ENCODE measurements around the gene SKA3.
"Not testable (repeated sequence)": the region's sequence is repeated elsewhere in the genome, so short reads cannot be mapped to it uniquely, and the experiment has no call there.

SKA3 gene

DNA sequence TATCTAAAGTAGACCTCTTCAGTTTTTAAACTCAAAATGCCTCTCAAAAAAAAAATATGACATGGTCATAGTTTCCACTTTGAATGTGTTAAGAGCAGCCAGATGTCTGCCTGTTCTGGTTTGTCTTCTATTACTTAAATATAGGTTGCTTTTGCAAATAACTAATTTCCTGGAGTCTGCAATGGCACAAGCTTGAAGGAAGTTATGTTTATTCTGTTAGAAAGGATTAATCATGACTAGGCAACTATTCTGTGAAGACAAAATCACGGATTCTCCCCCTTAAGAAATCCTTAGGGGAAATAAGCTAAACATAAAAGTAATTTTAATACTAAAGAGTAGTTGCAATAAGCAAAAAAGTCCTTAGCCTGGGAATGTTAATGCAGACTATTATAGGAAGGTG is 26.3 kb downstream of the SKA3 start:
- Histone ChIP-seq H3K27me3 (ENCODE audit: control insufficient read depth, insufficient read depth, low read length) (no peaks in the 10 kb centered on the region), H3K27ac (ENCODE audit: low read depth, low read length) (no peak overlapping the region), H3K4me1 (ENCODE audit: control insufficient read depth, insufficient read depth, low read length) (no peaks in the 10 kb centered on the region), H3K9ac (ENCODE audit: low read length) (no peak overlapping the region), H3K36me3 (ENCODE audit: control insufficient read depth, insufficient read depth, low read length) (peaks cover 5% of the 10 kb centered on the region), H3K4me3 (ENCODE audit: low read length) (no peak overlapping the region)

DNA sequence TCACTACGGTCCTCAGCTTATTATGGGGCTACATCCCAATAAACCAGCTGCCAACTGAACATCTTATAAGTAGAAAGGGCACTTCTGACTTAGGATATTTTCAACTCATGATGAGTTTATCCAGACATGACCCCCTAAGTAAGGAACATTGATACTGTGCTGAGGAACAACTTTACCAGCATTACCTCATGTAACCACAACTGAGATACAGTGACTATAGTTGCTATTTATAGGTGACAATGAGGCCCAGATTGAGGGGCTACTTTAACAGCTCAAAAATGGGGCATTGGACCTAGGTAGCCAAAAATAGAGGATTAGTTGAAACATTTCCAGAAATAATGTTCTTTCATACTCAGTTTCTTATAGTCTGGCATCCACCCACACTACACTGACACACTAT is 26.8 kb downstream of the SKA3 start:
- Histone ChIP-seq H3K36me3 (ENCODE audit: control insufficient read depth, insufficient read depth, low read length) (peaks cover 5% of the 10 kb centered on the region), H3K4me3 (ENCODE audit: low read length) (no peak overlapping the region), H3K27me3 (ENCODE audit: control insufficient read depth, insufficient read depth, low read length) (no peaks in the 10 kb centered on the region), H3K4me1 (ENCODE audit: control insufficient read depth, insufficient read depth, low read length) (no peaks in the 10 kb centered on the region), H3K9ac (ENCODE audit: low read length) (no peak overlapping the region), H3K27ac (ENCODE audit: low read depth, low read length) (no peak overlapping the region)

DNA sequence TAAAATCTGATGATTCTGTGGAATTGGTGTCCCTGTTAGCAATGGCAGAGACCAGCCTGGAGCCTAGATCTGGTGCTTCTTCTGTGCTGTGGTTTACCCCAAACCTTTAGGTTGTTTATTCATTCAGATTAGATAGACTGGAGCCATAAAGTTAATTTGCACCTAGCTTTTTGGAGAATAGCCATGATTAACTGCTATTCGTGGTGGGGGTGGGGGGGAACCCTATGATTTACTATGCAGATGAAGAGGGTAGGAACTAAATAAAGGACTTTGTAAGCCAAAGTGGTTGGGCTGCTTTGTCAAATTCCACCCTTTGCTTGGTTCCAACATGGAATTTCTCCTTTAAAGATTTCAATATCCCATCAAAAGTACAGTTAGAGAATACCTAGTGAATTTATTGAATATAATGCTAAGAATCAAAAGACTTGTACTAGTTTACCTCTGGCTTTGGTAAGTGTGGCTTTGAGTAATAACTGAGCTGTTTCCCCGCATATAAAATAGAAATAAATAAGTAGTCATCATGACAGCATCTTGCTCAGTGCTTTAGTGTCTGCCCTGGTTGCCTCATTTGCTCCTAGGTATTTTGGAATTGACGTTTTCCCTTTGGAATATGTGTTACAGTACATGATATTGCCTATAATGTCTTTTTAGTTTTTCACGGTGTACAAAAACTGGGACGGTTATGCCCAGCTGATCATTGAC is 27.6 kb downstream of the SKA3 start:
- Histone ChIP-seq H3K9ac (ENCODE audit: low read length) (no peak overlapping the region), H3K4me1 (ENCODE audit: control insufficient read depth, insufficient read depth, low read length) (no peaks in the 10 kb centered on the region), H3K27me3 (ENCODE audit: control insufficient read depth, insufficient read depth, low read length) (no peaks in the 10 kb centered on the region), H3K36me3 (ENCODE audit: control insufficient read depth, insufficient read depth, low read length) (peaks cover 5% of the 10 kb centered on the region), H3K27ac (ENCODE audit: low read depth, low read length) (no peak overlapping the region), H3K4me3 (ENCODE audit: low read length) (no peak overlapping the region)

DNA sequence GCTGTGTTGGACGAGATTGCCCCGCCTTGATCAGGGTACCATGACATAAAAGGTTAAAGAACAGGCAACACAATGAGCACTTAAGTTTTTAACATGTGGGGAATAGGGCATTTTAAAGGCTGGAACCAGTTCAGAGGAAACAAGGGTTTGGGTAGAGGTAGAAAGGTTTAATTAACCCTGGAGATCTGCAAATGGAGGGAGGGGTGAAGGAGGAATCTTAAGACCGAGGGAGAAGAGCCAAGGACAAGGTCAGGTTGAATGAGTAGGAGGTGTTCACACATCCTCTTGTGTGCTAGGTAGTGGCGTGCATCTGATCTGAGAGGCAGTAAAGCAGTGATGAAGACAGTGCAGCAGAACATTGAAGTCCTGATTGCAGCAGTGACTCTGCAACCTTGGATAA is 28.5 kb downstream of the SKA3 start:
- H3K4me3 ChIP-seq (ENCODE audit: low read length), result no peak overlapping the region
- no peak overlapping the region for H3K9ac ChIP-seq (ENCODE audit: low read length)
- H3K27ac ChIP-seq (ENCODE audit: low read depth, low read length), result no peak overlapping the region
- H3K27me3 ChIP-seq (ENCODE audit: control insufficient read depth, insufficient read depth, low read length), result no peaks in the 10 kb centered on the region
- peaks cover 2% of the 10 kb centered on the region for H3K4me1 ChIP-seq (ENCODE audit: control insufficient read depth, insufficient read depth, low read length)
- H3K36me3 ChIP-seq (ENCODE audit: control insufficient read depth, insufficient read depth, low read length), result peaks cover 5% of the 10 kb centered on the region

DNA sequence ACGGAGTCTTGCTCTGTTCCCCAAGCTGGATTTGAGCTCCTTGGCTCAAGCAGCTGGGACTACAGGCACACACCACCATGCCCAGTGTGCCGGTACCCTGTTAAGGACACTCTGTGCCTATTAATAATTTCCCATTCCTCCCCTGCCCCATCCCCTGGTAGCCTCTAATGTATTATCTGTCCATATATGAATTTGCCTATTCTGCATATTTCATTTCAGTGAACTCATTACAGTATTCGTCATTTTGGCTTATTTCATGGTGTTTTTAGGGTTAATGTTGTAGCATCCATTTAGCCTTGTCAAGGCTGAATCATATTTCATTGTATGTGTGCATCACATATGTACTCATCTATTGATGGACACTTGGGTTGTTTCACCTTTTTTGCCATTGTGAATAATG is 33.6 kb downstream of the SKA3 start:
- no peak overlapping the region for H3K9ac ChIP-seq (ENCODE audit: low read length)
- no peak overlapping the region for H3K27ac ChIP-seq (ENCODE audit: low read depth, low read length)

DNA sequence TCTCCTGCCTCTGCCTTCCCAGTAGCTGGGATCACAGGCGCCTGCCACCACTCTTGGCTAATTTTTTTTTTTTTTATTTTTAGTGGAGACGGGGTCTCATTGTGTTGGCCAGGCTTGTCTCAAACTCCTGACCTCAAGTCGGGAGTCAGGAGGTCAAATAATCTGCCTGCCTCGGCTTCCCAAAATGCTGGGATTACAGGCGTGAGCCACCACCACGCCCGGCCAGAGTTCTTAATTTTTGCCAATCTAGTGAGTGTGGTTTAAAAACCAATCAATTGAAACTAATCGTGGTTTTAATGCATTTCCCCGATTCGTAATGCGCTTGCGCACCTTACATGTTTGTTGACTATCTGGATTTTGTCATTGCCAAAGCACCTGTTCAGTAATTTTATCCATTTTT is 37.0 kb downstream of the SKA3 start:
- peak overlapping the region; percentile 90 for H3K4me3 ChIP-seq (ENCODE audit: low read length)
- H3K4me1 ChIP-seq (ENCODE audit: control insufficient read depth, insufficient read depth, low read length), result peaks cover 14% of the 10 kb centered on the region
- H3K36me3 ChIP-seq (ENCODE audit: control insufficient read depth, insufficient read depth, low read length), result no peaks in the 10 kb centered on the region
- H3K27me3 ChIP-seq (ENCODE audit: control insufficient read depth, insufficient read depth, low read length), result no peaks in the 10 kb centered on the region
- peak overlapping the region; percentile 96 for H3K27ac ChIP-seq (ENCODE audit: low read depth, low read length)
- no peak overlapping the region for H3K9ac ChIP-seq (ENCODE audit: low read length)

More for the DNA sequence above, 33.6 kb downstream of the SKA3 start:
- Histone ChIP-seq H3K4me1 (ENCODE audit: control insufficient read depth, insufficient read depth, low read length) (peaks cover 14% of the 10 kb centered on the region), H3K4me3 (ENCODE audit: low read length) (no peak overlapping the region), H3K36me3 (ENCODE audit: control insufficient read depth, insufficient read depth, low read length) (peaks cover 5% of the 10 kb centered on the region), H3K27me3 (ENCODE audit: control insufficient read depth, insufficient read depth, low read length) (no peaks in the 10 kb centered on the region)

DNA sequence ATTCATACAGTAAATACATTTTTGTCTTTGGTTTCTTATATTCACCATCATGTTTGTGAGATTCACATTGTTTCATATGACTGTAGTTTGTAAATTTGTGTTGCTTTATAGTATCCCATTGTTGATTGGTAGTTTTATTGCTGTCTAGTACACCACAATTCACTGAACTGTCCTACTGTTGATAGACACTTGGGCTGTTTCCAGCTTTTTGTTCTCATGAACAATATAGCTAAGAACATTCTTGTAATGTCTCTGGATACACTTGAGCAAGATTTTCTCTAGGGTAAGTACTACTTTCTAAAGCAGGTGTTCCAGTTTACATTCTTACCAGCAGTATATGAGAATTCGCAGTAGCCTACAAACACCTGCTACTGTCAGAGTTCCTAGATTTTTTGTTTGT is 37.8 kb downstream of the SKA3 start:
- no peak overlapping the region for H3K4me3 ChIP-seq (ENCODE audit: low read length)
- H3K4me1 ChIP-seq (ENCODE audit: control insufficient read depth, insufficient read depth, low read length), result peaks cover 14% of the 10 kb centered on the region
- H3K36me3 ChIP-seq (ENCODE audit: control insufficient read depth, insufficient read depth, low read length), result no peaks in the 10 kb centered on the region
- H3K27me3 ChIP-seq (ENCODE audit: control insufficient read depth, insufficient read depth, low read length), result no peaks in the 10 kb centered on the region
- H3K27ac ChIP-seq (ENCODE audit: low read depth, low read length), result no peak overlapping the region
- H3K9ac ChIP-seq (ENCODE audit: low read length), result no peak overlapping the region

DNA sequence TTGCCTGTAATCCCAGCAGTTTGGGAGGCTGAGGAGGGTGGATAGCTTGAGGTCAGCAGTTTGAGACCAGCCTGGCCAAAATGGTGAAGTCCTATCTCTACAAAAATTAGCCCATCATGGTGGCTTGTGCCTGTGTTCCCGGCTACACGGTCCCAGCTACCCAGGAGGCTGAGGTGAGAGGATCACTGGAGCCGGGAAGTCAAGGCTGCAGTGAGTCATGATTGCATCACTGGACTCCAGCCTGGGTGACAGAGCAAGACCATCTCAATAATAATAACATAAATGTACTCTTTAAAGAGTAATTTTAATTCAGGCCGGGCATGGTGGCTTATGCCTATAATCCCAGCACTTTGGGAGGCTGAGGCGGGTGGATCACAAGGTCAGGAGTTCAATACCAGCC is 38.7 kb downstream of the SKA3 start:
- H3K4me3 ChIP-seq (ENCODE audit: low read length), result no peak overlapping the region
- no peaks in the 10 kb centered on the region for H3K36me3 ChIP-seq (ENCODE audit: control insufficient read depth, insufficient read depth, low read length)
- no peaks in the 10 kb centered on the region for H3K27me3 ChIP-seq (ENCODE audit: control insufficient read depth, insufficient read depth, low read length)
- no peak overlapping the region for H3K27ac ChIP-seq (ENCODE audit: low read depth, low read length)
- peaks cover 11% of the 10 kb centered on the region for H3K4me1 ChIP-seq (ENCODE audit: control insufficient read depth, insufficient read depth, low read length)
- H3K9ac ChIP-seq (ENCODE audit: low read length), result no peak overlapping the region

DNA sequence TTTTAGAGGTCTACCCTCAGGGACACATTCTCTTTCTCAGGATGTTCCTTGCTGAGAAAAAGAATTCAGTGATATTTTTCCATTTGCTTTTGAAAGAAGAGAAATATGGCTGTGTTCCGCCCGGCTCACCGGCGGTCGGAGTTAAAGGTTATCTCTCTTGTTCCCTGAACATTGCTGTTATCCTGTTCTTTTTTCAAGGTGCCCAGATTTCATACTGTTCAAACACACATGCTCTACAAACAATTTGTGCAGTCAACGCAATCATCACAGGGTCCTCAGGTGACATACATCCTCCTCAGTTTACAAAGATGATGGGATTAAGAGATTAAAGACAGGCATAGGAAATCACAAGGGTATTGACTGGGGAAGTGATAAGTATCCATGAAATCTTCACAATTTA is 40.5 kb downstream of the SKA3 start:
- H3K4me1 ChIP-seq (ENCODE audit: control insufficient read depth, insufficient read depth, low read length); H3K9ac ChIP-seq (ENCODE audit: low read length); H3K36me3 ChIP-seq (ENCODE audit: control insufficient read depth, insufficient read depth, low read length); H3K4me3 ChIP-seq (ENCODE audit: low read length); H3K27ac ChIP-seq (ENCODE audit: low read depth, low read length); H3K27me3 ChIP-seq (ENCODE audit: control insufficient read depth, insufficient read depth, low read length): not testable (repeated sequence)

DNA sequence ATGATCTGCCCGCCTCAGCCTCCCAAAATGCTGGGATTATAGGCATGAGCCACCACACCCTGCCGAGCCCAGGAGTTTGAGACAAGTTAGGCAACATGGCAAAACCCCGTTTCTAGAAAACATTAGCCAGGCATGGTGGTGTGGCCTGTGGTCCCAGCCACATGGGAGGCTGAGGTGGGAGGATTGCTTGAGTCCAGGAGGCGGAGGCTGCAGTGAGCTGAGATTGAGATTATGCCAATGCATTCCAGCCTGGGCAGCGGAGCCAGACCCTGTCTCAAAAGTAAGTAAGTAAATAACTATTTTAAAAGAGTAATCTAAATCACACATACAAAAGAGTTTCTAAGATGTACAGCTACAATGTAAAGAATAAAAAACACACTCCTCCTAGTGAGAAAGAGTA is 41.9 kb downstream of the SKA3 start:
- H3K9ac ChIP-seq (ENCODE audit: low read length), result no peak overlapping the region
- no peaks in the 10 kb centered on the region for H3K4me1 ChIP-seq (ENCODE audit: control insufficient read depth, insufficient read depth, low read length)
- no peaks in the 10 kb centered on the region for H3K27me3 ChIP-seq (ENCODE audit: control insufficient read depth, insufficient read depth, low read length)
- no peak overlapping the region for H3K4me3 ChIP-seq (ENCODE audit: low read length)
- no peaks in the 10 kb centered on the region for H3K36me3 ChIP-seq (ENCODE audit: control insufficient read depth, insufficient read depth, low read length)
- no peak overlapping the region for H3K27ac ChIP-seq (ENCODE audit: low read depth, low read length)

DNA sequence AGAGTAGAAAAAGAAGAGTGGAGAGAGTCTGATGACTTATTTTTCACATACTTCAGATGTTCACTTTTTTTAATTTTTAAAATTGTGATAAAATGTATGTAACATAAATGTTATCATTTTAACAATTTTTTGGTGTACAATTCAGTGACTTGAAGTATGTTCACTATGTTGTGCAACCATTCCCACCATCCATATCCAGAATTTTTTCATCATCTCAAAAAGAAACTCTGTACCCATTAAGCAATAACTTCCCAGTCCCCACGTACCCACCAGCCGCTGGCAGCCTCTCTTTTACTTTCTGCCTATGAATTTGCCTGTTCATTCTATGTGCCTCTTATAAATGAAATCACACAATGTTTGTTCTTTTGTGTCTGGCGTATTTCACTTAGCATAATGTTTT is 43.3 kb downstream of the SKA3 start:
- Histone ChIP-seq H3K9ac (ENCODE audit: low read length) (no peak overlapping the region), H3K4me1 (ENCODE audit: control insufficient read depth, insufficient read depth, low read length) (no peaks in the 10 kb centered on the region), H3K36me3 (ENCODE audit: control insufficient read depth, insufficient read depth, low read length) (no peaks in the 10 kb centered on the region), H3K4me3 (ENCODE audit: low read length) (no peak overlapping the region), H3K27ac (ENCODE audit: low read depth, low read length) (no peak overlapping the region), H3K27me3 (ENCODE audit: control insufficient read depth, insufficient read depth, low read length) (no peaks in the 10 kb centered on the region)

DNA sequence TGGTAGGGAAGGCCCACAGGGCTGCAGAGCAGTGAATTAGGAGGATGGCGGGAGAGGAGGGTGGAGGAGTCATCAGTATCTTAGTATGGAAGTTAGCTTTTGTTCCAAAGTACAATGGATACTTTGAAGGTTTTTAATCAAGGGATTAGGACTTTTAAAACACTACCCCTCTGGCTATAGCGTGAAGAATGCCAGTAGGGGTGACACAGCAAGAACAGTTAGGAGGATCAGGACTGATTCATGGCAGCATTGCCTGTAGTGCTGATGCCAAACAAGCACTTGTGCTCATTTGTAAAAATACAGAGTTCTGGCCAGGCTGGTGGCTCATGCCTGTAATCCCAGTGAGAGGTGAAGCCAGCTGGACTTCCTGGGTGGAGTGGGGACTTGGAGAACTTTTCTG is 46.2 kb downstream of the SKA3 start:
- Histone ChIP-seq H3K36me3 (ENCODE audit: control insufficient read depth, insufficient read depth, low read length) (no peaks in the 10 kb centered on the region), H3K27me3 (ENCODE audit: control insufficient read depth, insufficient read depth, low read length) (no peaks in the 10 kb centered on the region), H3K4me1 (ENCODE audit: control insufficient read depth, insufficient read depth, low read length) (no peaks in the 10 kb centered on the region), H3K27ac (ENCODE audit: low read depth, low read length) (no peak overlapping the region), H3K9ac (ENCODE audit: low read length) (no peak overlapping the region), H3K4me3 (ENCODE audit: low read length) (no peak overlapping the region)

DNA sequence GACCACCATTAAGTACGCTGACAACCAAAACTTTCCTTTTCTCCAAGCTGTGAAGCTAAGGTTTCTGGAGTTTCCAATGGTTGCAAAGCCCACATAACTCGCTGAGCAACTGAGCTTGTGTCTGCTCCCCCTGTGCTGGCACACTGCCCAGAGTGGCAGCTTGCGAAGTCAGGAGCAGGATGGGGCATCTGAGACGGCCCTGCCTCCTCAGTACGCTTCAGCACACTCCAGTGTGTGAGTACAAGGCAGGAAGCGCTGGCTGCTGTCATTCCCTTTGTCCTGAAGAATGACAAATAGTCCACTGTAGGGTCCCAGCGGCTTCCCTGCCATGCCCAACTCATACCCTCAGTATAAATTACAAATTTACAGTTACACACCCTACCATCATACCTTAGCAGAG is 51.5 kb downstream of the SKA3 start:
- Histone ChIP-seq H3K9ac (ENCODE audit: low read length) (no peak overlapping the region), H3K27me3 (ENCODE audit: control insufficient read depth, insufficient read depth, low read length) (no peaks in the 10 kb centered on the region), H3K4me3 (ENCODE audit: low read length) (no peak overlapping the region), H3K36me3 (ENCODE audit: control insufficient read depth, insufficient read depth, low read length) (no peaks in the 10 kb centered on the region), H3K4me1 (ENCODE audit: control insufficient read depth, insufficient read depth, low read length) (no peaks in the 10 kb centered on the region), H3K27ac (ENCODE audit: low read depth, low read length) (no peak overlapping the region)

Measured in rectal smooth muscle tissue (tissue), 1 donor.